ENCODE results near the gene PPP2R3B.
A peak's percentile ranks its signal among the peaks of the same experiment; 100 is the strongest.
"Not testable (repeated sequence)": the region's sequence is repeated elsewhere in the genome, so short reads cannot be mapped to it uniquely, and the experiment has no call there.

The PPP2R3B gene

DNA sequence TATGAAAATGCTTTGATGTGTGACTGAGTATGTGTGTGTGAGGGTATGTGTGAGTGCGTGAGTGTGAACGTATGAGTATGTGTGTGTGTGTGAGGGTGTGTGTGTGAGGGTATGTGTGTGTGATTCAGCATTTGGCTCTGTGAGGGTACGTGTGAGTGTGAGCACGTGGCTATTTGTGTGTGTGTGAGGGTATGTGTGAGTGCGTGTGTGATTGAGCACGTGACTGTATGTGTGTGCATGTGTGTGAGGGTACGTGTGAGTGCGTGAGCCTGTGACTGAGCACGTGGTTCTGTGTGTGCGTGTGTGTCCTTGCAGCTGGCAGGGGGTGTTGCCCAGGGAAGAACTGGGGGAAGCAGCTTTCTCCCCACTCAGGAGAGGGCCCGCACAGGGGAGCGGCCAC, 16.1 kb upstream of the PPP2R3B start:
- no peak for DNase-seq

DNA sequence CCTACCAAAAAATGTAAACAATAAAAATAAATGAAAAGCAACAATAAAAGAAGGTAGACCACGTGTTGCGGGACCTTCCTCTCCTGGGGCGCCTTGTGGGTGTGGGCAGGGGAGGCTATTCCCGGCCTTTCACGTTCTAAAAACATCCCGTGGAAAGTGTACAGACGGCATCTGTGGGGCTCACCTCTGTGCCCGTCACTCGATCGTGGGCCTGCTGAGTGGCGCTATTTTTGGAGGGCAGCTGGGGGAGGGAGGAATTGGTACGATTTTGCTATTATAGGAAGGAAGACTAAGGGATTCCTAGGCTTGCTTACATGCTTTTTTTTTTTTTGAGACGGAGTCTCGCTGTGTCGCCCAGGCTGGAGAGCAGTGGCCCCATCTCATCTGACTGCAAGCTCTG, 13.6 kb upstream of the PPP2R3B start:
- no peak for DNase-seq

DNA sequence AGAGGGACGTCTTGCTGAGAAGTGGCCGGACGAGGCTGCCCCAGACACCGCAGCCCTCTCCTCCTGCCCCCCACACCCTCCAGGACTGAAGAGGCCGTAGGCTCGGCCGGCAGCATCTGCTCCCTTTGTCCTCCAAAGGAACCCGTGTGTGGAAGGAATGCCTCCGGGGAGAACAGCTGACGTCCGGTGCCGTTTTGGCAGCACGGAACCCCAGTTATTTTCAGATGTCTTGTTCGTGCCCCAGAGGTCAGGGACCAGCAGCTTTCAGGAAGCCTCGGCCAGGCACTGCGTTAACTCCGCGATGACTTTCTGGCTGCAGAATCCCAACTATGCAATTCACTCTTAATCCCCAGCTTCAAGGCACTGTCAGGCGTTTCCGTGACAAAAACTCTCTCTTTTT, 10.9 kb upstream of the PPP2R3B start:
- peak; percentile 71 for DNase-seq

DNA sequence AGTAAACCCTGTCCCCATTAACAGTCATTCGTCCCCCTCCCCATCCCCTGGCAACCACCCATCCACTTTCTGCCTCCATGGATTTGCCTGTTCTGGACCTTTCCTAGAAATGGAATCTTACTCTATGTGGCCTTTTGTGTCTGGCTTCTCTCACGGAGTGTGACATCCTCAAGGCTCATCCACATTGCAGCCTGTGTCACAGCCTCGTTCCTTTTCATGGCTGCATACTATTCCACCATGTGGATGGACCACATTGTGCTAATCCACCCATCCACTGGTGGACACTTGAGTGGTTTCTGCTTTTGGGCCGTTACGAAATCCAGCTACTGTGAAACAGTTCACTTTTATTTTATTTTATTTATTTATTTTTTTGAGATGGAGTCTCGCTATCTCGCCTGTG, 8.1 kb upstream of the PPP2R3B start:
- no peak for DNase-seq

DNA sequence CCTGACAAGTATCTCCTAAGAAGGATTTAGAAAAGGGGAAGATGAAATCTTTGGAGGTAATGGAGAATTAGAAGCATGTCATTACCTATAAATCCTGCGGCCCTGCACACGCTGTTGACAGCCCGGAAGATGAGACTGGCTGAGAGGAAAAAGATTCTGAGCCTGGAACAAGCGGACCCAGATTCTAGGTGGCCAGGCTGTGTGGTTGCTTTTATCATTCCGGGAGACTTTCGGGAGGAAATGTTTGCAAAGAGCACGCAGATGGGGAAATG, 5.8 kb upstream of the PPP2R3B start:
- no peak for DNase-seq

DNA sequence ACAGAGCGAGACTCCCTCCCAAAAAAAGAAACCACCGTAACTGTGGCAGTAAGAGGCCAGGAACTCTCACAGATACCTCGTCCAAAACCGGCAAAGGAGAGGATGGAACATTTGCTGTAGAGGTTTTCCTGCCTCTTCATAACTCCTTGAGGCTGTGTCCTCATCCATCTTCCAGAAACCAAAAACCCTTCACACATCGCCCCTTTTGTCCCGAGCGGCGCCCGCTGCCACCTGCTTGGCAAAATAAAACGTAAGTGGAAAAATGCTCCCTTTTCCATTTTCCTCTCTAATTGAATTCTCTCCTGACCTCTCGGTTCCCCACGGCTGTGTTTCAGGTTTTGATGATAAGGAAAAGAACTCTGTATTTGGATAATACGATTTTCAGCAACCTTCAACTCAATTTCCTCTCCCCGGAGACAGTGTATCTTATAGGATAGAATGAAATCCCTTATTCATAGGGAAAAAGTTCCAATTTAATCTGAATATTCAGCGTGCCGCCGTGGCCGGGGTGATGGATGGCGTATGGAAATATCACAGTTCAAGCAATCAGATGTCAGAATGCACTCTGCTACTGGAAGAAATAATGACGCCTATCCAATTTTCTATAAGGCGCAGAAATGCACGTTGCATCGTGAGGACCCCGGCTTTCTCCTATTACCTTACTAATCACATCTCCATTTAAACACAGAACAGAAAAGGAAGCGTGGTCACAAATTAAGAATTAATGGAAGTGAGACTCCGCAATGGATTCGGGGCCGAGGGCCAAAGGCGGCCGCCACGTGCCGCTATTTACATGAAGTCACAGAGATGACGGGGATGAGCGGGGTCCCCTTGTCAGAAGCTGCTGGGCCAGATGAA, 5.2 kb upstream of the PPP2R3B start:
- no peak for DNase-seq

DNA sequence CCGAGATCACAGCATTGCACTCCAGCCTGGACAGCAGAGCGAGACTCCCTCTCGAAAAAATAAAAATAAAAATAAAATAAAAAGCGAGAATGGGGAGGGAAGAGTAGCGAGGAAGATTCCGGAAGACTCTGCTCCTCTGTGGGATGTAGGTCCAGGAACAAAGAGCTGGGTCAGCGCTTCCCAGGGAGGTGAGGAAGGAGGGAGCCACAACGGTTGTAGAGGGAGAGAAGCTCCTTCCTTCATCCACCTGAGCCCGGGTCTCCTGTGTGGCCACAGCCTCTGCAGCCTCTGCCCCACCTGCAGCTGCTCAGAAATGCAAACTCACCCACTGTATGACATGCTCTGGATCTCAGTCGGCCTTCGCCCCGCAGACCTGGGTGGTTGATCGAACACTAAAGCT, 3.8 kb upstream of the PPP2R3B start:
- DNase-seq: no peak

DNA sequence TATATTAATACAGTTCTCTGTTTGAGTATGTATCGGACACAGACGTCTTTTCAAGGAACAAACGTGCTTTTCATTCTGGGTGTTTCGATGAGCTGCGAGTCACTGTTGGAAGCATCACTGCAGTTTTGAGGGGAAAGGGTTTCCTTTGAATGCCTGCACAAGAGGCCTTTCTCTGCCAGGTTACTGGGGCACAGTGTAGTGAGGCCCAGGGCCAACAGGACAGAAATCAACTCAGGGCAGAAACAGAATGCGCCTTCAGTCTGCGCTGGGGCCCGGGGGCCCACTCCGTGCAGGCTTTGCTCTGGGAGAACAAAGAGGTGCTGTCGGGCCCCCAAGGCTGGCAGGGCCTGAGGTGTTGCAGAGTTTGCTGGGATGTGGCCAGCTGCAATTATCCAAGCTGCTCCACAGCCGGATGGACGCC, 2.3 kb upstream of the PPP2R3B start:
- DNase-seq: no peak

DNA sequence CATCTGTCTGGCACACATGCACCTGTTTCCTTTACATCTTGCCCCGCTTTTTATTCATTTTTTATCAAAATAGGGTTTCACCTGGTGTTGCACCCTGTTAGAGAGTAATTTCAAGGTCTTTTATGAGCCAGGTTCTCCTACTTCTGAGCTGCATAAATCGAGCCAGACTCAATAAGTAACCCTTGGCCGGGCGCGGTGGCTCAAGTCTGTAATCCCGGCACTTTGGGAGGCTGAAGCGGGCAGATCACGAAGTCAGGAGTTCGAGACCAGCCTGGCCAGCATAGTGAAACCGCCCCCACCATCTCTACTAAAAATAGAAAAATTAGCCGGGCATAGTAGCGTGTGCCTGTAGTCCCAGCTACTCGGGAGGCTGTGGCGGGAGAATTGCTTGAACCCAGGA, 1.0 kb upstream of the PPP2R3B start:
- no peak for DNase-seq

DNA sequence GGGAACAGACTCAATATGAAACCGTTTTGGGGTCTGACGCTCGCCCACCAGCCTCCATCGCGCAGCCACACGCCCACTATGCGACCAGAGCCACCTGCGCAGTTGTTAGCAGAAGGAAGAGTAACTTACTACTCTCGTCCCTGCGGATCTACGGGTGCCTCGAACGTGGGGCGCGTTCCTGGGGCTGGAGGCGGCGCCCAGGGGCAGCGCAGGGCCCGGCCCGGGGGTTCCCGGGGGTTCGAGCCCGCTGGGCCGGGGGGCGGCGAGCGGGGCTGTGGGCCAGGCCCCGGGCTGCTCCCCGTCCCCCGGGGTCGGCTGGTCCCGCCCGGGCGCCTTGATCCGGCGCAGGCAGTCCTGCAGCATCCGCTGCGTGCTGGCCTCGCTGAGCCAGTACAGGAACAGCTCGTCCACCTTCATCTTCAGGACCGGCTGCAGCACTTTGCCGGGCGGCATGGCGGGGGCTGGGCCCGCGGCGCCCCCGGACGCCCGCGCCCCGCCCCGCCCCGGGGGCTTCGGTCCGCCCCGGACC, 404 bp downstream of the PPP2R3B start:
- DNase-seq: no peak

DNA sequence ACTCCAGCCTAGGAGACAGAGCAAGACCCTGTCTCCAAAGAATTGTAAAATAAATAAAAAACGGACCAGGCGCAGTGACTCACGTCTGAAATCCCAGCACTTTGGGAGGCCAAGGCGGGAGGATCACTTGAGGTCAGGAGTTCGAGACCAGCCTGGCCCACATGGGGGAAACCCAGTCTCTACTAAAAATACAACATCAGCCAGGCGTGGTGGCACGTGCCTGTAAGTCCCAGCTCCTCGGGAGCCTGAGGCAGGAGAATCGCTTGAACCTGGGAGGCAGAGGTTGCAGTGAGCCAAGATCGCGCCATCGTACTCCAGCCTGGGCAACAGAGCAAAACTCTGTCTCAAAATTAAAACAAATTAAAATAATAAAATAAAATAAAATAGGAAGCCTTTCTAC, 971 bp downstream of the PPP2R3B start:
- DNase-seq: not testable (repeated sequence)

DNA sequence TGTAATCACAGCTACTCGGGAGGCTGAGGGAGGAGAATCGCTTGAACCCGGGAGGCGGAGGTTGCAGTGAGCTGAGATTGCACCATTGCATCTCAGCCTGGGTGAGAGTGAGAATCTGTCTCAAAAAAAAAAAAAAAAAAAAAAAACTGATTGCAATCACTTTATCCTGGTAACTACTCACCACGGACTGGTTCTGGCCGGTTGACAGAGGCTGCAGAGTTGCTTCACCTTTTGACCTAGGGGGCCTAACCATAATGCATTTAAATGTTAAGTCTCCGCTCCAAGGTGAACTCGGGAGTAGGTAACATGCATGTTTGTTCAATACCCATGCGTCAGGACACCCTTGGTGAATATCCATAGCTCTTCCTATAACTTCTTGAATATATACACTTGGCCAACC, 1.8 kb downstream of the PPP2R3B start:
- DNase-seq: no peak

DNA sequence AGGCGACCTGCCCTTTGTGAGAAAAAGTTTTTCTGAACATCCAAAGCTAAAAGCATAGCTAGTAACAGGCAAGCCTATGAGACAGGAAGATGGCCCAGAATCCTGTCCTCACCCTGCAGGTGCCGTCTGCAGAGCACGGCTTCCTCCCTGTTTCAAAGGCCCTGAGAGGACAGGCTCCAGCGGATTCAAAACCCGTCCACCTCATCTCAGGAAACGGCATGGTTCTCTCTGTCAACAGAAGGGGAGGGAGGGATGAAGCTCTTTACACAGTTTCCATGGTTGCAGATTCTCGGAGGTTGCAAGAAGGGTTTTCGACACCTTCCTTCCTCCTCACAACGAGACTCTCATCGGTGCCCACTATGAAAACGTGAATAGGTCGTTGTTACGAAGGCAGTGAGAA, 8.3 kb downstream of the PPP2R3B start:
- DNase-seq: no peak

DNA sequence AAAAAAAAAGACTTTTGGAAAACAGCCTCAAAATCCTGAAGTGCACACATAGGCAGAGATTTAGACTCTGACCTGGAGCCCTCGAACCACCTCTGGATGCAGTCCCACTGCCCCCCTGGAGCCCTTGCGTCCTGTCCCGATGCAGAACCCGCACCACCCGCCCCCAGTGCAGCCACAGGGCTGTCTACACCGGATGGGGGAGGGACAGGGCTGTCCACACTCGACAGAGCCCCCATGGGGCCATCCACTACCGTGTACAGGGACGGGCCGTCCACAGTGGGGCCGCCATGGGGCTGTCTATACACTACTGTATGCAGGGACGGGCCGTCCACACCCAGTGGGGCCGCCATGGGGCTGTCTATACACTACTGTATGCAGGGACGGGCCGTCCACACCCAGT, 10.5 kb downstream of the PPP2R3B start:
- DNase-seq: not testable (repeated sequence)

DNA sequence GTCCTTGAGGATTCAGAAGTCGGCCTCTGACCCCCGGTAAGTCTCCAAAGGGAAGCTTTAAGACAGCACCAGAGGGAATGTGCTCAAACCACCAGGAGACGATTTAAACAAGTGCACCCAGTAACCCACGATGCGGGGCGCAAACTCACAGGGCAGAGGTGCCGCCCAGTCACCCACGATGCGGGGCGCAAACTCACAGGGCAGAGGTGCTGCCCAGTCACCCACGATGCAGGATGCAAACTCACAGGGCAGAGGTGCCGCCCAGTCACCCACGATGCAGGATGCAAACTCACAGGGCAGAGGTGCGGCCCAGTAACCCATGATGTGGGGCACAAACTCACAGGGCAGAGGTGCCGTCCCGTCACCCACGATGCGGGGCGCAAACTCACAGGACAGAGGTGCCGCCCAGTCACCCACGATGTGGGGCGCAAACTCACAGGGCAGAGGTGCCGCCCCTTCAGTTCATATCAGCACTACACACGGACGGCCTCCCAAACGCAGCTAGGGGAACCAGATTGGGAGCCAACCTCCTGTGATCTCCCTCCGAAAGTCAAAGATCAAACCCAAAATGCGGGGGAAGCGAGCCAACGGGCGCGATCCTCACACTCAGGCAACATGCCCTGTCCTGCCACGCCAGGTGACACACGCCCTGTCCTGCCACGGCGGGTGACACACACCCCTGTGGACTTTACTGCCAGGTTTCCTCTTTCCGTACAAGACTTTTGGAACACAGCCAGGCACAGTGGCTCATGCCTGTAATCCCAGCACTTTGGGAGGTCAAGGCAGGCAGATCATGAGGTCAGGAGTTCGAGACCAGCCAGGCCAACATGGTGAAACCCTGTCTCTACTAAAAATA, 11.3 kb downstream of the PPP2R3B start:
- DNase-seq: no peak

DNA sequence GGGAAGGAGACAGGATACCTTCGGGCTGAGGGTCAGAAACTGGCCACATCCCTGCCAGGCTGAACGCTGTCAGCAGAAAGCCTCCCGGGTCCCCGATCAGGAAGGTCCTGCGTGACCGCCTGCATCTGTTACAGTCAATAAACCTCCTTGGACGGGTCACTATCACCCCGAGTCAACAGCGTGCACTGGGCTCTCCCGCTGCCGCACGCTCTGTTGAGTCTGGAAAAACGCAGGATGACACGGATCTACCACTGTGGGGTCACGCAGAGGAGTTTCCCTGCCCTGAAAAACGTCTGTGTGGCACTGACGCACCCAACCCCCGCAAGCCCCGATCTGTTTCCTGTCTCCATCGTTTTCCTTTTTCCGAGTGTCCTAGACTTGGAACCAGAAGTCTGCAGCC, 12.1 kb downstream of the PPP2R3B start:
- DNase-seq: no peak

DNA sequence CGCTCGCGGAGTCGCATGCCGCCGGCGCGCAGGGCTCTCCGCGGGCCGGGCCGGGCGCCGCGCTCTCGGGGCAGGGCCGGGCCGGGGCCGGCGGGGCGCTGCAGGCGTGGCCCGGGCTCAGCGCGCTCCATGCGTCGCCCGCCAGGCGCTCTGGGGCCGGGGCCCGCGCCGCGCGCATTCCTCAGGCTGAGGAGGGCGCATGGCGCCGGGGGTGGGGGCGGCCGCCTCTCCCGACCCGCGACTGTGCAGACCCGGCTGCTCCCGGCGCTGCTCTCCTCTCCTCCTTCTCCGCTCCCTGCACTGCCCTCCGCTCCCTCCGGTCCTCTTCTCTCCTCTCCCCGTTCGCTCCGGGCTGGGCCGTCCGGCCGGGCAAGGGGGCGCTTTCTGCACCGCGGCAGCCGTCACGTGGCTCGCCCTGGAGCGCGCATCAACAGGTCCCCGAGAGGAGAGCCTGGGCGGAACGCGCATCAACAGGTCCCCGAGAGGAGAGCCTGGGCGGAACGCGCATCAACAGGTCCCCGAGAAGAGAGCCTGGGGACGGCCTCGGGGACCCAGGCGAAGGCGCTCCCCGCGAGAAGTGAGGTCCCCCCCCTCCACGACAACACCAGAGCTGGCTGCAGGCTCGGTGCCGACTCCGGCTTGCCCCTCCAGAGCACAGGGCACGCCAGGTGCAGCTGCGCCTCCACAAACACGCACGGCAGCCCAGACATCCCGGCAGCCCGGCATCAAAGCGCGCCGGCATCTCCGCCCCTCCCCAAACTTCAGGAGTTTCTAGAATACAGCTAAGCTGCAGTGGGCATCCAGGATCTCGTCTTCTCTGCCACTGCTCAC, 12.9 kb downstream of the PPP2R3B start:
- DNase-seq: peak; percentile 38

DNA sequence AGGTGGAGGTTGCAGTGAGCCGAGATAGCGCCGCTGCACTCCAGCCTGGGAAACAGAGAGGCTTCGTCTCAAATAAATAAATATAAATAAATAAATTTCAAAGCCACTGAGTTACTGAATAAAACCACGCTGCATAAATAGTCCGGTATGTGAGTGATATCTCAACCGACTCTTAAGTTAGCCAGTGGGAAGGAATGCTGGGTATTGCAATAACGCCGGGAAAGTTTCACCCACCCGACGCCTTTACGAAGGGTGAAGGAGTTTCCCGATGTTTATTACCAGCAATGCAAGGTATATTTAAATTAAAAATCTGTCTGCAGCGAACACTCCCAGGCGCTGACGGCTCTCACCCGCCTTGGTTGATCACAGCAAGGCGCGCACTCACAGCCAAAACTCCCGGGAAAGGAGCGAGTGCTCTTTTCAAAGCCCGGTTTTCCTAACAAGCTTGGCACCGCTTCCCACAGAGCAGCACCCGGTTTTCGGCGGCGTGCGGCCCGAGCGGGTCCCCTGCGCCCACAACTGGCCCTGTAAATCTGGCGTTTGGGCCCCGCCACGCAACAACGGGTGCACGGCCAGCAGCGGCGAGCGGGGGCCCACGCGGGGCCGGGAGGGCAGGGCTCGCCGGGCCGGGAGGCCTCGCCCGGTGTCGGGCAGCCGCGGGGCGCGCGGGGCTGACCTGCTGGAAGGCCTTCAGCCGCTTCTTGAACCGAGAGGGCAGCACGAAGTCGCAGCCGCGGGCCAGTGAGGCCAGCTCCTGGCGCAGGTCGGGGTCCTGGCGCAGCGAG, 13.7 kb downstream of the PPP2R3B start:
- DNase-seq: peak; percentile 26

DNA sequence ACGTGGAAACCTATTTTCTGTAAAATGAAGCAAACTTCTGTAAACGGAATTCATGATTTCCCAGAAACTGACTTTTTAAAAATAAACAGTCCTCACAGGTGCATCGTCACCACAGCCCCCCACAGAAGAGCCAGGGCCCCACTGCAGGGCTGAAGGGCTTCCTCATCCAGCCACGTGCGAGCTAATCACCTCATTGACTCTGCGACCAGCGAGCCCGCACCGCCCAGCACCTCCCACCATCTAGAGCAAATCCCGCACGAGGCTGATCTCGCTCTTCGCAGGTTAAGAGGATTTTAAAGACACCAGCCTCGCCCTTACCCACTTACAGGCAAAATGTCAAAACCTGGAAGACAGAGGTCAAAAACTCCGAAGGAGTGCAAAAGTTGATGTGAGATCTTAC, 14.8 kb downstream of the PPP2R3B start:
- DNase-seq: no peak

DNA sequence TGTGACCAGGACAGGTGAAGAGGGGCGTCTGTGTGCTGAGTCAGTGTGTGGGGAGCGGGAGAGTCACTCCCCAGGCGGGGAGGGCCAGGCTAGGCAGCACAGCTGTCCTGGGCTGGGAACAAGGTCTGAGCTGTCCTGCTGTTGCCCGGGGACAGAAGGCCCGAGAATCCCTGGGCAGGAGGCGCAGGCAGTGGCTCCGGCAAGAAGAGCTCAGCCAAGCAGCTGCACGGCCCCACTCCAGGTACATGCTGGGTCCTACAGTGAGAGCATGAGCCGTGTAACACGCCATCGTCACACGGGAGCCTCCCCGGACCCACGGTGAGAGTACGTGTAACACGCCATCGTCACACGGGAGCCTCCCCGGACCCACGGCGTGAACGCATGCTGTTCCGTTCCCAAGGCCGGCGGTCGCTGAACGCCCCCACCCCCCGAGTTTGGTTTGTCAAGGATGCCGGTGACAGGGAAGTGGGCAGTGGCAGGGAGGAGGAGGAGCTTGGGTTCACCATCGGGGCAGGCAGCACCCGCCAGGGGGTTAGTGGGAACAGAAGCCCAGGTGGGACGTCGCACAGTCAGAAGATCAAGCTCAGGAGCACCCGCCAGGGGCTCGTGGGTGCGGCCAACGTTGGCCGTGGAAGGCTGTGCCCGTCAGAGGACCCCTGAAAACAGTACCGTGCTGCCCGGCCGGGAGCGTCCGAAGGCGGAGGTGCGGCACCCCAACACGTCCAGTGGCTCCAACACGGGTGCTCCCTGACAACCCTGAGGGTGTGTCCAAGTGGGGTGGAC, 15.6 kb downstream of the PPP2R3B start:
- no peak for DNase-seq

DNA sequence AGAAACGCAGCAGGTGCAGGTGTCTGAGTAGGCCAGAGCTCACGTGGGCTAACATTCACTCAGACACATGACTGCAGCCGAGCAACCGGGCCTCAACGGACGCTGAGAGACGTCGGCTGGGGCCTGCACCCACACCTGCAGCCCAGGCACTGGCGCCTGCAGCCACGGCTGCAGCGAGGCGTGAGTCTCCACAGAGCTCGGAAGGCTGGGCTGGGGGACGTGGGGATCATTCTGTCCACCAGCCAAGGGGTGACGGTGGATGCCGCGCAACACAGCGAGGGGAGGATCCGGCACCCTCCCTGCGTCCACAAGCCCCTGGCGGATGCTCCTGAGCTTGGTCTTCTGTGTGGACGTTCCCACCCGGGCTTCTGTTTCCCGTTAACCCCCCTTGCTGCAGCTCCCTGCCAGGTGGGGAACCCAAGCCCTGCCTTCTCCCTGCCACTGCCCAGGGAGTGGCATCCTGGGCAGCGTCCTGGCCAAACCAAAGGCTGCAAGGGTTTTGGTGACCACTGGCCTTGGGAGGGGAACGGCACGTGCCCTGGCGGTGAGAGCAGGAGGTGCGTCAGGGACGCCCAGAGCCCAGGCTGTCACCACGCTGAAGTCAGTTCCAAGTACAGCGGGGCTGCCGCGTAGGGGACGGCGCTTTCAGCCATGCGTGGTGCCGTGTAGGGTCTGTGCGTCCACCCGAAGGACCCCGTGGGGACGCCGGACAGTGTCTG, 16.3 kb downstream of the PPP2R3B start:
- no peak for DNase-seq

Data from fibroblast of upper back skin (primary cell).